Skin of body (tissue), 2 donors: ENCODE results near the gene SHC1. TPM values are rescaled to one million over a fixed set of nuclear protein-coding genes. Genes with fewer than 3 reads are reported as not detected.
A peak's percentile ranks its signal among the peaks of the same experiment; 100 is the strongest.

Experiments
- DNase-seq: peaks from one replicate; lab custom pipeline; 2025; lab: John Stamatoyannopoulos, UW
- total RNA-seq: library from RNA; depleted of rRNA; stranded (reverse); fragments of >200 nt; gene quantifications from one replicate; pipeline ENCODE4 v1.2.3, GENCODE V29; 2014

SHC1 gene
- total RNA-seq, 1 donor from 2014 or later, result 42.9 TPM

- no peak for DNase-seq
Observed at GRCh38 chr1:154958681-154959425, 11.7 kb downstream of the SHC1 start.

GRCh38 chr1:154958036-154958435 is 12.5 kb downstream of the SHC1 start:
- DNase-seq, result no peak

GRCh38 chr1:154957091-154957657 is 13.4 kb downstream of the SHC1 start:
- DNase-seq, result no peak

- DNase-seq, result no peak
Observed at GRCh38 chr1:154956544-154956941, 14.0 kb downstream of the SHC1 start.

GRCh38 chr1:154955718-154956543 is 14.6 kb downstream of the SHC1 start, which contains the start of gene PBXIP1:
Gene PBXIP1, minus strand, starts transcription at chr1:154956099. Its CDS starts 2,378 bp downstream, at chr1:154953721.
- DNase-seq, result peak; percentile 95

- no peak for DNase-seq
Observed at GRCh38 chr1:154955039-154955717, 15.4 kb downstream of the SHC1 start.

GRCh38 chr1:154954541-154954940 is 16.0 kb downstream of the SHC1 start:
- no peak for DNase-seq

GRCh38 chr1:154953611-154954038 is 16.9 kb downstream of the SHC1 start:
- no peak for DNase-seq

GRCh38 chr1:154952664-154953063 is 17.9 kb downstream of the SHC1 start:
- DNase-seq, result no peak

- no peak for DNase-seq
Observed at GRCh38 chr1:154951901-154952657, 18.5 kb downstream of the SHC1 start.

GRCh38 chr1:154948079-154948478 is 22.5 kb downstream of the SHC1 start:
- no peak for DNase-seq

GRCh38 chr1:154945962-154946850 is 24.3 kb downstream of the SHC1 start:
- DNase-seq, result no peak

- DNase-seq, result no peak
Observed at GRCh38 chr1:154945160-154945961, 25.2 kb downstream of the SHC1 start.

- DNase-seq, result no peak
Observed at GRCh38 chr1:154944401-154945159, 26.0 kb downstream of the SHC1 start.

GRCh38 chr1:154943649-154944400 is 26.7 kb downstream of the SHC1 start:
- no peak for DNase-seq

GRCh38 chr1:154941333-154942013 is 29.1 kb downstream of the SHC1 start:
- no peak for DNase-seq

GRCh38 chr1:154940651-154941194 is 29.8 kb downstream of the SHC1 start:
- no peak for DNase-seq
